IMR-90 (cell line): ENCODE data around the gene TMEM120A. TPM values are rescaled to one million over a fixed set of nuclear protein-coding genes. Genes with fewer than 3 reads are reported as not detected.

Experiments
- ATAC-seq: fragments of 200-7000 bp; cut with Tn5 transposase; 2 replicates; pipeline ENCODE4 v1.9.1; 2020; ENCODE audit warnings: low read depth, mild to moderate bottlenecking, moderate library complexity
- BruUV-seq: library from RNA; stranded (reverse); fragments of 400-500 nt; replicated peaks from 2 replicates; lab custom pipeline; 2021; lab: Mats Ljungman, UMichigan
- CTCF ChIA-PET: fragments of 300-600 bp; formaldehyde crosslinking; extraction: SDS; loops from one replicate; lab custom pipeline; 2021; ENCODE audit warnings: antibody characterized with exemption; lab: Yijun Ruan, JAX
- POLR2A ChIA-PET: fragments of 300-600 bp; sonication (Branson Sonifier 250); formaldehyde crosslinking; loops from one replicate; lab custom pipeline; 2022; ENCODE audit warnings: antibody characterized with exemption; ENCODE audit not compliant: unreplicated experiment; lab: Charles Lee
- DNase-seq: peaks from one replicate; pipeline ENCODE4 v3.0.0; 2013
- H2AFZ ChIP-seq: replicated peaks from 2 replicates; pipeline ENCODE3; 2013; ENCODE audit warnings: low read length, mild to moderate bottlenecking; ENCODE audit not compliant: poor library complexity
- H2AK5ac ChIP-seq: 2 replicates; pipeline ENCODE4 v1.6.1; 2013; ENCODE audit warnings: low read depth, low read length, inconsistent platforms
- H2AK9ac ChIP-seq: replicated peaks from 2 replicates; pipeline ENCODE3; 2013; ENCODE audit warnings: mild to moderate bottlenecking, low read depth, low read length, moderate library complexity; ENCODE audit not compliant: poor library complexity
- H2BK120ac ChIP-seq: 2 replicates; pipeline ENCODE4 v1.6.1; 2013; ENCODE audit warnings: low read depth, low read length, inconsistent platforms
- H2BK15ac ChIP-seq: 3 replicates; pipeline ENCODE4 v1.6.1; 2013; ENCODE audit warnings: low read depth, low read length, inconsistent platforms
- H2BK20ac ChIP-seq: 2 replicates; pipeline ENCODE4 v1.6.1; 2013; ENCODE audit warnings: low read depth, mild to moderate bottlenecking, inconsistent platforms, low read length, moderate library complexity
- H2BK5ac ChIP-seq: 2 replicates; pipeline ENCODE4 v1.6.1; 2013; ENCODE audit warnings: mild to moderate bottlenecking, low read depth, low read length, inconsistent platforms; ENCODE audit not compliant: poor library complexity, severe bottlenecking
- H3K14ac ChIP-seq: replicated peaks from 2 replicates; pipeline ENCODE4 v1.6.1; 2013; ENCODE audit warnings: low read depth, low read length, inconsistent platforms
- H3K18ac ChIP-seq: 2 replicates; pipeline ENCODE4 v1.6.1; 2013; ENCODE audit warnings: low read depth, low read length, control low read depth
- H3K23ac ChIP-seq: 2 replicates; pipeline ENCODE4 v1.6.1; 2013; ENCODE audit warnings: low read depth, low read length, inconsistent platforms
- H3K27ac ChIP-seq: 2 replicates; pipeline ENCODE4 v1.5.1; 2013; ENCODE audit warnings: mild to moderate bottlenecking, control low read depth, low read length; ENCODE audit not compliant: insufficient read depth
- H3K27me3 ChIP-seq: 2 replicates; pipeline ENCODE4 v1.6.1; 2013; ENCODE audit warnings: low read length; ENCODE audit not compliant: control insufficient read depth, insufficient read depth
- H3K36me3 ChIP-seq: 2 replicates; pipeline ENCODE4 v1.6.1; 2013; ENCODE audit warnings: low read length, mixed read lengths; ENCODE audit not compliant: control insufficient read depth, insufficient read depth
- H3K4ac ChIP-seq: 2 replicates; pipeline ENCODE4 v1.6.1; 2013; ENCODE audit warnings: low read depth, low read length, inconsistent platforms
- H3K4me1 ChIP-seq: 2 replicates; pipeline ENCODE4 v1.6.1; 2013; ENCODE audit warnings: low read length, mixed read lengths; ENCODE audit not compliant: control insufficient read depth, insufficient read depth
- H3K4me2 ChIP-seq: 2 replicates; pipeline ENCODE4 v1.6.1; 2013; ENCODE audit warnings: low read depth, mild to moderate bottlenecking, control low read depth, low read length, moderate library complexity
- H3K4me3 ChIP-seq: 2 replicates; pipeline ENCODE4 v1.5.1; 2013; ENCODE audit warnings: low read depth, mild to moderate bottlenecking, control low read depth, low read length, moderate library complexity; ENCODE audit not compliant: insufficient read depth
- H3K56ac ChIP-seq: 2 replicates; pipeline ENCODE4 v1.6.1; 2013; ENCODE audit warnings: low read length, inconsistent platforms; ENCODE audit not compliant: insufficient read depth; ENCODE audit errors: extremely low read depth
- H3K79me1 ChIP-seq, 2 experiments: 2 replicates each; pipeline ENCODE4 v1.6.1; 2013; ENCODE audit warnings: low read length in 2 of 2, inconsistent platforms in 1 of 2, low read depth in 1 of 2
- H3K9ac ChIP-seq: 2 replicates; pipeline ENCODE4 v1.6.1; 2013; ENCODE audit warnings: low read depth, low read length, control low read depth
- H3K9me1 ChIP-seq: 2 replicates; pipeline ENCODE4 v1.6.1; 2013; ENCODE audit warnings: low read length, inconsistent platforms; ENCODE audit not compliant: insufficient read depth
- H3K9me3 ChIP-seq: 2 replicates; pipeline ENCODE4 v1.6.1; 2013; ENCODE audit warnings: low read length; ENCODE audit not compliant: control insufficient read depth, insufficient read depth
- H4K20me1 ChIP-seq: 2 replicates; pipeline ENCODE4 v1.6.1; 2013; ENCODE audit warnings: low read length, inconsistent platforms; ENCODE audit not compliant: insufficient read depth
- H4K5ac ChIP-seq: 2 replicates; pipeline ENCODE4 v1.6.1; 2013; ENCODE audit warnings: mild to moderate bottlenecking, low read depth, low read length, control low read depth
- H4K8ac ChIP-seq, 2 experiments: 2 replicates each; pipeline ENCODE4 v1.6.1; 2013; ENCODE audit warnings: low read depth in 2 of 2, low read length in 2 of 2, control low read depth in 1 of 2, inconsistent platforms in 1 of 2
- H4K91ac ChIP-seq: 2 replicates; pipeline ENCODE4 v1.6.1; 2013; ENCODE audit warnings: low read depth, low read length, inconsistent platforms; ENCODE audit not compliant: insufficient read depth
- BHLHE40 ChIP-seq: fragments of 150-350 bp; IDR thresholded peaks from 2 replicates; pipeline ENCODE4 v1.6.1; 2016; ENCODE audit warnings: mild to moderate bottlenecking, low read depth, low read length
- CEBPB ChIP-seq: IDR thresholded peaks from 2 replicates; pipeline ENCODE4 v1.6.1; 2012; ENCODE audit warnings: low read depth, low read length, improper control_type of control experiment
- ELK1 ChIP-seq: fragments of 150-350 bp; IDR thresholded peaks from 2 replicates; pipeline ENCODE4 v1.6.1; 2016; ENCODE audit warnings: low read depth, mild to moderate bottlenecking, low read length, moderate library complexity, borderline replicate concordance
- MAFK ChIP-seq: IDR thresholded peaks from 2 replicates; pipeline ENCODE4 v1.6.1; 2012; ENCODE audit warnings: low read depth, low read length, improper control_type of control experiment
- RAD21 ChIP-seq: IDR thresholded peaks from 2 replicates; pipeline ENCODE4 v1.6.1; 2012; ENCODE audit warnings: low read length, improper control_type of control experiment
- RCOR1 ChIP-seq: IDR thresholded peaks from 2 replicates; pipeline ENCODE4 v1.6.1; 2012; ENCODE audit warnings: mild to moderate bottlenecking, low read length, improper control_type of control experiment; ENCODE audit not compliant: insufficient replicate concordance
- RFX5 ChIP-seq: IDR thresholded peaks from 2 replicates; pipeline ENCODE4 v1.8.0; 2012; ENCODE audit warnings: low read depth, mild to moderate bottlenecking, low read length, moderate library complexity
- SMC3 ChIP-seq: fragments of 150-350 bp; IDR thresholded peaks from 2 replicates; pipeline ENCODE4 v1.6.1; 2016; ENCODE audit warnings: low read depth, mild to moderate bottlenecking, antibody characterized with exemption, low read length, moderate library complexity
- WGBS, 2 experiments: methylation state at CpG; one replicate each; pipeline versions ENCODE4 v1.1.5 to v1.1.7; 2013; ENCODE audit warnings: missing lambda C conversion rate in 2 of 2; ENCODE audit not compliant: insufficient read length in 1 of 2; ENCODE audit errors: extremely low coverage in 2 of 2; 5-methylcytosine and 5-hydroxymethylcytosine counted together
- dilution Hi-C: fragments of 300-500 bp; cut with HindIII; formaldehyde crosslinking; loops from one replicate; pipeline ENCODE4 v1.14.3; 2018; ENCODE audit warnings: low sequenced_read_pairs; ENCODE audit not compliant: unreplicated experiment
- in situ Hi-C: fragments of 300-500 bp; cut with MboI; formaldehyde crosslinking; loops from 3 replicates; pipeline ENCODE4 v1.14.3; 2019; ENCODE audit warnings: low sequenced_read_pairs, inconsistent platforms, mixed read lengths
- intact Hi-C: fragments of 100-400 bp; cut with micrococcal nuclease; formaldehyde crosslinking; loops from 2 replicates; pipeline ENCODE4 v1.10.0; 2022
- polyA plus RNA-seq, 3 experiments: library from polyadenylated mRNA; depleted of rRNA; stranded (reverse); fragments of >200 nt; gene quantifications; 2 replicates each; pipeline ENCODE4 v1.2.3, GENCODE V29; 2012; ENCODE audit warnings: low replicate concordance in 1 of 3
- total RNA-seq: library from RNA; depleted of rRNA; stranded (reverse); fragments of >200 nt; gene quantifications from 2 replicates; pipeline ENCODE4 v1.2.3, GENCODE V29; 2012
- TF ChIP-seq, protein P1 (sequence below): fragments of 150-350 bp; IDR thresholded peaks from 2 replicates; pipeline ENCODE4 v1.6.1; 2017; ENCODE audit warnings: mild to moderate bottlenecking, antibody characterized with exemption, low read length, low read depth

The TMEM120A gene
- total and polyA plus RNA-seq, 2 of the 4 experiments (the other 2 are of a cell fraction) = 32.1 to 39.3 TPM

DNA sequence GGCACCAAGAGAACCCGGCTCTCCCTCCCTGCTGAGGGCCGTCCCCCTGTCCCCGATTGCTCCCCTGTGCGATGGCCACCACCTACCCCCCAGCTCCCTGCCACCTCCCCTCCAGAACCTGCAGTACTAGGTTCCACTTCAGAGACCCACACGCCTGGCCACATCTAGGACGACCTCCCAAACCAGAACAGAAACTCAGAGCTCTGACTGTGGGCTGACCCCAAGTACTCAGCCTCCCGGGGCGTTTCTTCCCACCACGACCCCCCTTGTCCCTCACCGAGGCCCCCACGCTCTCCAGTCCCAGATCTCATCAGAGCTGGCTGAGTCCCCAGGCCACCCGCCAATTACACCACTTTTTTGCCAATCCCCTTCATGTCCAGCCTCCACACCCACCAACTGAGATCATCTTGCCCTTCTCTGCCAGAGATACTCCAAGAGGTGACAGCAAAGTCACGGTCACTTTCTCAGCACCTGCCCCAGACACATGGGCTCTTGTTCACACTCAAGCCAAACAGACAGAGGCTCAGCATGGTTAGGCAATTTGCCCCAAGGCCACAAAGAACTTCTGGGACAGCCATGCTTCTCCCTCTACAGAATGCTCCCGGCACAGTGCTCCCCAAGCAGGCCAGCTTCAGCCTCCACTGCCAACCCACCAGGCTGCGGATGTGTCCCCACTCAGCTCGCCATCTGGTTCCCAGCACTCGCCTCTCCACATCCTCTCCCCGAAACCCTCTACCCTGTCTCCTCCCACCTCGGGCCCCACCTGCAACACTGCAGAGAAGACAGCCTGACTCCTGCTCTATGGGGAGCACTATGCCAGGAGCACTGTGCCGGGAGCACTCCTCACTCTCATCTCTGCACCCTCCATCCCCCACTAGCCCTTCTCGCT, 4.7 kb downstream of the TMEM120A start:
- Histone ChIP-seq H3K56ac (no peak overlapping the region), H3K27ac (no peak overlapping the region), H2BK20ac (no peak overlapping the region), H4K5ac (no peak overlapping the region), H3K4me1 (peaks cover 9% of the 10 kb centered on the region), H2BK15ac (no peak overlapping the region), H2AK9ac (no peak overlapping the region), H3K36me3 (peaks cover 32% of the 10 kb centered on the region), H2AK5ac (no peak overlapping the region), H3K79me1 (peaks cover 4 to 22% of the 10 kb centered on the region in 2 experiments; a peak in 3 of 4 replicates), H3K14ac (no peak overlapping the region), H3K4me3 (no peak overlapping the region), H2AFZ (no peak overlapping the region), H3K18ac (no peak overlapping the region), H3K9me3 (no peaks in the 10 kb centered on the region), H4K8ac (no peak overlapping the region), H4K91ac (no peak overlapping the region), H3K27me3 (no peaks in the 10 kb centered on the region), H2BK5ac (no peak overlapping the region), H3K4ac (no peak overlapping the region), H2BK120ac (no peak overlapping the region), H3K4me2 (no peak overlapping the region), H3K9ac (no peak overlapping the region), H3K23ac (no peak overlapping the region), H4K20me1 (peaks cover 4% of the 10 kb centered on the region), H3K9me1 (peaks cover 6% of the 10 kb centered on the region; the same call in 1 of the 2 replicates)
- in situ Hi-C loops (no loop called here), intact Hi-C loops (no loop called here), dilution Hi-C loops (no loop called here)
- no peak for DNase-seq
- WGBS, 2 experiments = 78% methylated on average over 4 of the region's 21 CpGs; no CpG with 5 or more reads in 1 of the 2 experiments
- BruUV-seq = no TSS peak
- POLR2A ChIA-PET = no interaction called here
- CTCF ChIA-PET = no interaction called here
- no peak for TF ChIP-seq RCOR1
- no peak for TF ChIP-seq CEBPB
- TF ChIP-seq SMC3 = no peak
- TF ChIP-seq, protein P1, sequence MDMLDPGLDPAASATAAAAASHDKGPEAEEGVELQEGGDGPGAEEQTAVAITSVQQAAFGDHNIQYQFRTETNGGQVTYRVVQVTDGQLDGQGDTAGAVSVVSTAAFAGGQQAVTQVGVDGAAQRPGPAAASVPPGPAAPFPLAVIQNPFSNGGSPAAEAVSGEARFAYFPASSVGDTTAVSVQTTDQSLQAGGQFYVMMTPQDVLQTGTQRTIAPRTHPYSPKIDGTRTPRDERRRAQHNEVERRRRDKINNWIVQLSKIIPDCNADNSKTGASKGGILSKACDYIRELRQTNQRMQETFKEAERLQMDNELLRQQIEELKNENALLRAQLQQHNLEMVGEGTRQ = no peak
- TF ChIP-seq RFX5 = no peak
- no peak for TF ChIP-seq ELK1
- TF ChIP-seq RAD21 = no peak
- TF ChIP-seq MAFK = no peak
- no peak for TF ChIP-seq BHLHE40
- no peak for ATAC-seq
